Ishikawa (cell line): ENCODE results near the gene EXOC3L4.

Experiments
- CEBPB ChIP-seq: IDR thresholded peaks from 2 replicates; pipeline ENCODE4 v1.6.1; 2012
- CREB1 ChIP-seq: IDR thresholded peaks from 2 replicates; pipeline ENCODE4 v1.6.1; 2012; ENCODE audit warnings: low read depth
- EGR1 ChIP-seq: IDR thresholded peaks from 2 replicates; pipeline ENCODE4 v1.6.1; 2012
- EP300 ChIP-seq: IDR thresholded peaks from 2 replicates; pipeline ENCODE4 v1.6.1; 2012; ENCODE audit warnings: borderline replicate concordance
- FOXM1 ChIP-seq: IDR thresholded peaks from 2 replicates; pipeline ENCODE4 v1.6.1; 2012; ENCODE audit warnings: low read depth, borderline replicate concordance
- MAX ChIP-seq: IDR thresholded peaks from 2 replicates; pipeline ENCODE4 v1.6.1; 2012
- NFIC ChIP-seq: IDR thresholded peaks from 2 replicates; pipeline ENCODE4 v1.6.1; 2012
- RAD21 ChIP-seq: IDR thresholded peaks from 2 replicates; pipeline ENCODE4 v1.6.1; 2012; ENCODE audit warnings: low read depth
- REST ChIP-seq: IDR thresholded peaks from 2 replicates; pipeline ENCODE4 v1.6.1; 2012; ENCODE audit warnings: low read depth, mild to moderate bottlenecking
- TAF1 ChIP-seq: IDR thresholded peaks from 2 replicates; pipeline ENCODE4 v1.6.1; 2012; ENCODE audit warnings: low read depth, mild to moderate bottlenecking
- TCF12 ChIP-seq: IDR thresholded peaks from 2 replicates; pipeline ENCODE4 v1.6.1; 2012; ENCODE audit warnings: low read depth
- TEAD4 ChIP-seq: IDR thresholded peaks from 2 replicates; pipeline ENCODE4 v1.6.1; 2012
- YY1 ChIP-seq: IDR thresholded peaks from 2 replicates; pipeline ENCODE4 v1.6.1; 2012; ENCODE audit warnings: low read depth
- ZBTB7A ChIP-seq: IDR thresholded peaks from 2 replicates; pipeline ENCODE4 v1.6.1; 2012; ENCODE audit warnings: low read depth
- TF ChIP-seq, protein P1 (sequence below): IDR thresholded peaks from 2 replicates; pipeline ENCODE4 v1.6.1; 2012

Gene EXOC3L4

DNA sequence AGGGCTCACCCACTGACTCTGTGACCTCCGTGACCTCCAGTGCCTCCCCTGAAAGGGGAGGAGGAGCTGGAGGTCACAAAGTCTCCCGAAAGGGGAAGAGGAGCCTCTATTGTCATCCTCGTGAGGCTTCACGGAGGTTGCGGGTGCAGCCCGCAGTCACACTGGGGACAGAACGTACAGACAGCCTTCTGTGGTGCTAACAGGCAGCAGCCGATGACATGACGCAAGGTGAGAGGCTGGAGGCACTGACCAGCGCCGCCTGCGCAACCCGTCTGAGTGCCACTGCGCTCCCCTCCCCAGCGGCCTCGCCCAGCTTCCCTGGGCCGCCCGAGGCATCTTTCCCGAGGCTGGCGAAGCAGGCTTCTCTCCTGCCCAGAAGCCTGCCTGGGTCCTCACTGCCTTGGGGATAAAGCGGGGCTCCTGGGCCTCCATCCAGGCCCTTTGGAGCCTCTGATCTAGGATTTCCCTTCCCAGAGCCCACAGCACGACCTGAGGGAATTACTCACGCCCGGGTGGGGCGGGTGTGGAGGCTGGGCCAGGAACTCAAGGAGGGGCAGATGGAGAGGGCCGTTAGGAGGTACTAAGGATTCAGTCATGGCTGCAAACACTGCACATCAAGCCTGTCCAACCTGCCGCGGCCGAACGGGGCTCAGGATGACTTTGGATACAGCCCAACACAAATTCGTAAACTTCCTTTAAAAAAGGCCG, 22.8 kb upstream of the EXOC3L4 start:
- TF ChIP-seq REST = no peak
- TF ChIP-seq MAX = no peak
- no peak for TF ChIP-seq EP300
- TF ChIP-seq NFIC = no peak
- TF ChIP-seq TAF1 = no peak
- TF ChIP-seq TCF12 = no peak
- TF ChIP-seq ZBTB7A = no peak
- TF ChIP-seq RAD21 = no peak
- TF ChIP-seq CEBPB = no peak
- no peak for TF ChIP-seq TEAD4
- TF ChIP-seq YY1 = no peak
- TF ChIP-seq CREB1 = no peak
- TF ChIP-seq, protein P1, sequence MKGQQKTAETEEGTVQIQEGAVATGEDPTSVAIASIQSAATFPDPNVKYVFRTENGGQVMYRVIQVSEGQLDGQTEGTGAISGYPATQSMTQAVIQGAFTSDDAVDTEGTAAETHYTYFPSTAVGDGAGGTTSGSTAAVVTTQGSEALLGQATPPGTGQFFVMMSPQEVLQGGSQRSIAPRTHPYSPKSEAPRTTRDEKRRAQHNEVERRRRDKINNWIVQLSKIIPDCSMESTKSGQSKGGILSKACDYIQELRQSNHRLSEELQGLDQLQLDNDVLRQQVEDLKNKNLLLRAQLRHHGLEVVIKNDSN = no peak
- no peak for TF ChIP-seq EGR1
- no peak for TF ChIP-seq FOXM1

DNA sequence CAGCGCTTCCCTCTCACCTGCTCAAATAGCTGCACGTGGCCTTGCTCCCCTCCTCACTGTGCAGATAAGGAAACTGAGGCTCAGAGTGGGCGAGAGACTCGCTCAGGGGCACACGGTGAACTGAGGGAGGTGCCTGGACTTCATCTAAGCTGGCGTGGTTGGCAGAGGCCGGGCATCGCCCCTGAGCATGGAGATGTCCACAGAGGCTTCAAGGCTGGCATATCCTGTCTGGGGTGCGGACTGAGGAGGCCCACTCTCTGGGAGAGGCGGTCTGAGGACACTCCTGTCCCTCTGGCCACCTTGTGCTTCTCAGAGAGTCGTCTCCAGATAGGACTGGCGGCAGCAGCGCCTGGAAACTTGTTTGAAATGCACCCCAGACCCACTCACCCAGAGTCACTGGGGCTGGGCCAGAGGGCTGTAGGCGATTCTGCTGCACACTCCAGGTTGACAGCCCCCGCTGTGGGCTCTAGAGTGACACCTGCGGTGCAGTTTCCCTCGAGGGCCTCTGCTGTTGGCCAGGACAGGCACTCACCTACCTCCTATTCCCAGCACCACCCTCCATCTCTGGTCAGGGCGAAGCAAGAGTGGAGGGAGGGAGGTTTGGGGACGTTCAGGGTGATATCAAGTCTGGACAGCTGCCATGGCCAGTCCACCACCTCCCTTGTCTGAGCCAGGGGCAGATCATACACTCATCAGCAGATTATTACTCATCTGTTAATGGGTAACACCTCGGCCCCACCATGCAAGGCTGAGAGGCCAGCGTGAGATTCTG, 21.7 kb upstream of the EXOC3L4 start:
- TF ChIP-seq EGR1 (no peak), REST (no peak), MAX (0 out of 2 replicates have a peak, but pooled peaks have one; percentile 28)
- TF ChIP-seq, protein P1 = no peak

DNA sequence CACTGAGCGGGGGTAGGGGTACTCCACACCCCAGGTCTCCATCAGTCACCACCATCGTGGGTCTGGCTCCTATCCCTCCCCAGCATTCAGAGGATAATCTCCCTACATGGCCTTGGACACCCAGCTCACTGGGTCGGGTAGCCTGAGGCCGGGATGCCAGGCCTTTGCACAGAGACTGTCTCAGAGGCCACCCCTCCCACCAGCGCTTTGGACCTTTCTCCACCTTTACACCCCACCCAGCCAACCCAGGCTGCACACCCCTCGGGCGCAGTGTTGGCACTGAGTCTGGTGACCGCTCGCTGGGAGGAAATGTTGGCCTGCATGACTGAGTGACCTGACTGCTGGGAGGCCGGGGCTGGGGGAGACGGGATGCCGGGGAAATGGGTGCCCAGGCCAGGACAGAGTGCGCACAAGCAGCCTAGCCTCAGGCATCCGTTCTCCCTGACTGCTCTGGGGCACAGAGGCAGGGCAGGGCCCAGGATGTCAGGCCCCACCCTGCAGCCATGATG, 21.1 kb upstream of the EXOC3L4 start:
- no peak for TF ChIP-seq ZBTB7A
- TF ChIP-seq YY1 = no peak
- TF ChIP-seq, protein P1 = no peak
- TF ChIP-seq CREB1 = no peak
- TF ChIP-seq TCF12 = no peak
- no peak for TF ChIP-seq MAX
- no peak for TF ChIP-seq CEBPB
- no peak for TF ChIP-seq TAF1
- TF ChIP-seq REST = no peak
